ENCODE data around the gene CEPT1.
A peak's percentile ranks its signal among the peaks of the same experiment; 100 is the strongest.

CEPT1 gene

GRCh38 chr1:111193712-111194480 is 53.9 kb downstream of the CEPT1 start:
- no peak for DNase-seq

- DNase-seq = no peak
Measured at GRCh38 chr1:111195002-111195684, 55.1 kb downstream of the CEPT1 start.

GRCh38 chr1:111196213-111196612 is 56.2 kb downstream of the CEPT1 start:
- DNase-seq = no peak

GRCh38 chr1:111197598-111198284 is 57.7 kb downstream of the CEPT1 start:
- DNase-seq = peak; percentile 66 to 71

GRCh38 chr1:111198836-111199235 is 58.8 kb downstream of the CEPT1 start:
- DNase-seq = no peak

GRCh38 chr1:111199329-111199728 is 59.3 kb downstream of the CEPT1 start:
- no peak for DNase-seq

GRCh38 chr1:111199881-111200801 is 60.1 kb downstream of the CEPT1 start, which contains the start of gene DENND2D:
Gene DENND2D (minus strand): TSS chr1:111200646. CDS start chr1:111200459, 187 bp downstream.
- DNase-seq = peak; percentile 68 to 76

- DNase-seq = peak in 1 of 2 donors; percentile 19
Measured at GRCh38 chr1:111200802-111201161, 60.8 kb downstream of the CEPT1 start.

- peak in 1 of 2 donors; percentile 29 for DNase-seq
Measured at GRCh38 chr1:111201275-111202090, 61.5 kb downstream of the CEPT1 start.

- peak in 1 of 2 donors; percentile 16 for DNase-seq
Measured at GRCh38 chr1:111202366-111202706, 62.3 kb downstream of the CEPT1 start.

- peak in 1 of 2 donors; percentile 22 for DNase-seq
Measured at GRCh38 chr1:111202707-111203623, 62.9 kb downstream of the CEPT1 start.

- DNase-seq = peak; percentile 82 to 91
Measured at GRCh38 chr1:111203681-111204200, 63.7 kb downstream of the CEPT1 start.

GRCh38 chr1:111204201-111204982 is 64.4 kb downstream of the CEPT1 start:
- peak; percentile 62 to 72 for DNase-seq

GRCh38 chr1:111204983-111205713 is 65.1 kb downstream of the CEPT1 start:
- DNase-seq = peak in 1 of 2 donors; percentile 15

- no peak for DNase-seq
Measured at GRCh38 chr1:111205714-111206050, 65.7 kb downstream of the CEPT1 start.

- DNase-seq = no peak
Measured at GRCh38 chr1:111208921-111209320, 68.9 kb downstream of the CEPT1 start.

- DNase-seq = no peak
Measured at GRCh38 chr1:111209622-111210021, 69.6 kb downstream of the CEPT1 start.

- no peak for DNase-seq
Measured at GRCh38 chr1:111211921-111212320, 71.9 kb downstream of the CEPT1 start.

All from stimulated activated CD4-positive, alpha-beta T cell treated with anti-CD3 and anti-CD28 coated beads, Interleukin-2, amount 100 ng/mL, for 24 hours (primary cell).